Stimulated activated CD4-positive, alpha-beta T cell treated with anti-CD3 and anti-CD28 coated beads, Interleukin-15, amount 100 ng/mL, for 48 hours (primary cell): Measurements from ENCODE around the gene SFR1.

ENCODE experiments used
- DNase-seq, 2 donors: peaks; one replicate each; pipeline ENCODE4 v3.0.0-alpha.2; 2020; ENCODE audit warnings: low read depth in 2 of 2

SFR1 gene

DNA sequence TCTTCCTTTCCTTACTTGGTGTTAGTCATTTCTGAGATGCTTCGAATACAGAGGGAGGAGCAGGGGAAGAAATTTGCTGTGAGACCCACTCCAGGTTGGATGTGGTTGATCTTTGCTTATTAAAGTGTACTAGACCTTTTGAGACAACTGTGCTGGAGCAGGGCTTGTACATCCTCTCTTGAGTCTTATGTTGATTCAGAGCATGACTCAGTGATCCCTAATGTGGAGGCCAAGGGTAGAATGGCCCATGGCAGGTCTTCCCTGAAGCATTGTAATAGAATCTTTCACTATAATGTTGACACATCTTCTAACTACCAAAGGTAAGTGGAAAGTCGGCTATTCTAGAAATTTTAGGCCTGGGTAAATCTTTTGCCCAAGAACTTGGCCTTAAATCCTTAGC, 17.0 kb upstream of the SFR1 start:
- DNase-seq, result no peak

DNA sequence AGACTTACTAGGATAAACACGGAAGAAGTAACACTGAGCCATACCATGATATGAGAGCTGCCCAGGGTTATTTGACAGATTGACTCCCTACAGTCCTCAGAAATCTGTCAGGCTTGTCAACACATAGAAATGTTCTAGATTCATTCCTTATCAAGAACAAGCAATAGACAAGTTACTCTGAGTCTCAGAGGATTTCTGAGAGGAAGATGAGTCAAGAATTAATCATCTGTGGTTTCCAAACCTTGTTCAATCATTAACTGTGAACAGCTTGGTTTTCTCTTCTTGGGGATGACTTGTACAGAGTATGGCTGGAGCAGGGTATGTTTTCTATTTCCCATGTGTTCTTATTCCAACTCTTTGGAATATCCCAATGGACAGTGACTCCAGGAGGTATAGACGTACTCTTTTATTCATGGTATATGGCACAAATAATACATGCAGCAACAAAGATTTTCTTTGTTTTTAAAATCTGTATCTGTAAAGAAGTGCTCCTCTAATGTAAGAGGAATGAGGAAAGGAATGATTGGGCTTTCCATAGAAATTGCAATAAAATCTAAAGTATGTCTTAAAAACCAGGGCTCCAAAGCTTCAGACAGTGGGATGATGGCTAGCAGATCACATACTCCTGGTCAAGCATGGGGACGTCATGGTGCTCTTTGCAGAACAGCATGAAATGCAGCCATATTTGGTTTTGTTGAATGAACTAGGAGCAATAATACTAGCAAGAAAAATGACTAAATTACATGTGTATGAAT, 11.9 kb upstream of the SFR1 start:
- DNase-seq, result no peak

DNA sequence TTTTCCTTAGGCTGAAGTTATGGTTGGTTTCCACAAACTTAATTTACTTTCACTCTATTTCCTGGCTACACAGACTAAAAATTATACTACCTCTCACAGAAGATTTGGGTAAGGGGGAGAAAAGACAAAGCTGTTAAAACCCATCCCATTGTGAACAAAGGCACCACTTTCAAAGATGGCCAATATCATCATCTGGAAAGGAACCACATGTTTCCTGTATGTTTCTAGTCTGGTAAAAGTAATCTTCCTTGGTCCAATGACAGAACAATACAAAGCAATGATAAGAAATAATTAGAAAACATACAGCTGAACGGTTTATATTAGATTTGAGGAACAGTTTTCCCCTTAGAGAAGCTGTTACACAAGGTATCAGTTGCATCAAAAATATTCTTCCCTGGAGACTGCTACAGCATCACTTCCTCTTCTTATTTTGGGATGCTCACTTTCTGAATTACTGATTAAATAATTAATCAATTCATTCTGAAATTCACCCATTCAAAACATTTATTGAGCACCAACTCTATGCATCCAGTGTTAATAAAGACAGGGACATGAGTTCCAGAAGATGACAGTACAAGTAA, 8.5 kb upstream of the SFR1 start:
- DNase-seq, result no peak

DNA sequence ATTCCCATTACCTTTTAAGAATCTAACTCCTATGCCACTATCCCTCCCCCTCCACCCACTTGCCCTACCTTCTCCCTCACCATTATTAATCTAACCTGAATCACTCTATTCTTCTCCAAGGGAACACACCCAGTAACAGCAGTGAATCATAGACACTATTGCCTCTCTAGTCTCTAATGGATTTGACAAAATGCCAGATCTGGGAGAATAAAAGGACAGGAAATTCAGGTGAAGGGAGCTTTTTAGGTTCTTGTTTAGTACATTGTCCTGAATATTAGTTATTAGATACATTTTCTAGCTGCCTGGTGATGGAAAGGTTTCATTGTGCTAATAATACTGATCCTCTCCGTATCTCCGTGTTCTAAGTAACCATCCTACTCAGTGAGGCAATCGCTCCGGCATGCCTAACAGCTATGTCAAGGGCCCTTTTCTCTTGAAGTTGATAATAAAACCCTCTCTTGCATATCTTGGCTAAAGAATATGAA, 4.1 kb upstream of the SFR1 start:
- no peak for DNase-seq

DNA sequence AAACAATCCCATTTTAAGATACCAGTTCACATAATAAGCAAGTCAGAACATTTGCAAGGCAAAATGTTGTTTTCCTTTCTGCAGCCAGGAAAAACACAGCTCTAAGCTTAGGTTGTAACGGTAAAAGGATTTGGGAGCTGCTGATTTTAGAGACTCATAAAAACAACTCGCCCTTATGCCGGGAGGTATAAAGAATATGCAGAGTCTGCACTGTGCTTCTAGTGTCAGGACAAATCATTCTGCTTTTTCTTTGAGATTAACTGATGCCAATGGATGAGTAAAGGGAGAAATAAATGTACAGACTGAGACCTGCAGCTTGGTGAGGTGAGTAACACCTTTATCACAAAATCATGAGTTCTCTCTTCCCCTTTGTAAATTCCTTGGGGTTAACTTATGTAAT, 2.0 kb upstream of the SFR1 start:
- no peak for DNase-seq

DNA sequence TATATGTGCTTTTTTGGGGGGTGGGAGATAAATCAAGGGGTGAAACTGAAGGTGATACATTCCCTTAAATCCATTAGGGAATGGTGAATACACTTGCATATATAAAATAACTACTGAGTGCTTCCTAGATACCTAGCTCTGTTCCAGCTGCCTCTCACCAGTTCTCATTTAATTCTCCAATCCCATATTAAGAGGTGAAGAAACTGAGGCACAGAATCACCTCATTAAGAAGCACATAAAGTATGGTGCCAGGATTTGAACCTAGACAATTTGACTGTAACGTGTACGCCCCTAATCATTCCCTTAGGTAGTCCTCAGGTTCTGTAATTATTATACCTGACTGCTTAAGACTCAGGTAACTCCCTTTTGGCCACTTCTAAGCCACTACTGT, 1.5 kb upstream of the SFR1 start:
- no peak for DNase-seq

DNA sequence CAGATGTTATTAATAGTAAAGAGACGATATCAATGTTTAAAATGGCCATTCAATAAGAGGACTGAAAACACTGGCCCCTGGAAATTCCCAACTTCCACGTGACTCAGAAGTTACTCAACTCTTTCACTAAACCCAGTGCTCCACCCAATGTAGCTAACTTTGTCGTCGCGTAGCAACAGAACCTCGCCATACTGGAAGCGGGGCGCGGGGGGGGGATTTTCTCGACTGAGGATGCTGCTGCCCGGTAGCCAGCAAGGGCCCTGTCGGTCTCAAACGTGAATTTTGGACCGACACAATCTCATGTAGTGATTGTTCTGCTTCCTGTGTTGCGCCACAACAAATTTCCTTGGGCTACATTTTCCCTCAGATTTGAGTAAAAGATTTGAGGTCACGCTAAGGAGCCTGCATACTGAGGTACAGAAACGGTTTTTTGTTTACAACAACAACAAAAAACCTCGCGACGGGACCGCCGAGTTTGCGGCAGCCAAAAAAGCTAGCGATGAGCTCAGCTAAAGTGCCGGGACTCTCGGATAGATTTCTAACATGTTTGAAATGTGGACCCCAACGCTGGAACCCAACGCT, 977 bp upstream of the SFR1 start:
- DNase-seq, result peak; percentile 66 to 67

DNA sequence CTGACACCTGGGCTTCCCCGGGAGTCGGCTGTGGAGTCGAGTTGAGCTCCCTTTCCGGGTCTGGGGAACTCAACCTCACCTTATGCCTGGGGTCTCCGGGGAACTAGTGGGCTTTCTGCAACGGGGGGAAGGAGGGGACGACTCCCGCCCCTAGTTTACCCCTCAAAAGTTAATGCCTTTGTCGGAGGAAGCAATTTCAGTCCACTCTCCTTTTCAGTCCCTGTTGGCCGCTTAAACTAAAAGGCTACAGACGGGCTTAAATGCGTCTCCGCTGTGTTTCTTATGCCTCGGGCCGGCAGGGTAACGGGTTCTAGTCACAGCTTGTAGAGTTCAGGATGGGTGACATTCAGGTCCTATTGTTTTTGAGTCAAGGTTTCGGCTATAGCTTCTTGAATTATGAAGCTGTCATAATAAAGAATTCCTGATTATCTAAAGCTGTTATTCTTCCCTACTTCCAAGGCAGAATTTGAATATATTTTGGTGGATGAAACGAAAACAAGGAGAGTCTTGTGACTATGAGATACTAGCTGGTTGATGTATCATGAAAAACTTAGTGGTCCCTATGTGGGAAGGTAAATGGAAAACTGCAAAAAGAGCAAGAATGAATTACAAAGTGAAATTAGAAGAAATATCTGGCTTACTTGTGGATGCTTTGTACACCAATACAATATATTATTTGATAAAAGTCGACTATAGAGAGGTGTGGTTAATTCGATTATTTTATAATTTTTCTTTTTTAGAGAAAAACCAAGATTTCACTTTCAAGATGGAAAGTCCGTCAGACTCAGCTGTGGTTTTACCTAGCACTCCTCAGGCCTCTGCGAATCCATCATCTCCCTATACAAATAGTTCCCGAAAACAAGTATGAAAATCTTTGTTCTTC, 495 bp downstream of the SFR1 start:
- no peak for DNase-seq

DNA sequence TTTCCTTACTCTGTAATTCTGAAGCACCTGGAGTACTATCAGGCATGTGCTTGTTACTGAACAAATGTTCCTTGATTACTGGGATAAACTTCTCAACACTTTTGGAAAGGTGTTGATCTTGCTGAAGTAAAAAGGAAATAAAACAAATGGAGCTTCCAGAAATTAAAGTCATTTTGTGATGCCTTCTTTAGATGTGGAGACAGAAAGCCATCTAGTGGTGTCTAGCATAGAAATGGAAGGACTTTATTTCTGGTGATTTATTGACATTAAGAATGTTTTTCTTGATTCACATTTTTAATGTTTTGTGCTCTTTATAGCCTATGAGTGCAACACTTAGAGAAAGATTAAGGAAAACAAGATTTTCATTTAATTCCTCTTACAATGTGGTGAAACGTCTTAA, 1.4 kb downstream of the SFR1 start:
- DNase-seq, result no peak

DNA sequence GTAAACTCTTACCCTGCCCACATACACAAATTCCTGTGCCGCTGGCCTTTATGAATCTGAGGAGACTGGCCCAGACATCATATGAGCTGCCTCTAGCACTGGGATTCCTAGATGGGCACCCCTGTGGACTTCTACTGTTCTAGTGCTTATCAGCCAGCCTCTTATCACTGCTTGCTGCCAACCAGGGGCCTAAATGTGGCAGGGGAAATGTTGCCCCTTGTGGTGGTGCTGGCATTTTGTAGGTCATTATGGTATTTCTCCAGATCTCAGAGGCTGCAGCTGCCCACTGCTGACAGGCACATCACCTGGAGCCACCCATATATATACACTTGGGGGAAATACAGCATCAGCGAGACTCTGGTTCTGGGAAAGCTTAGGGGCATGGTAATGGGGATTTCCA, 5.4 kb downstream of the SFR1 start:
- DNase-seq, result no peak

DNA sequence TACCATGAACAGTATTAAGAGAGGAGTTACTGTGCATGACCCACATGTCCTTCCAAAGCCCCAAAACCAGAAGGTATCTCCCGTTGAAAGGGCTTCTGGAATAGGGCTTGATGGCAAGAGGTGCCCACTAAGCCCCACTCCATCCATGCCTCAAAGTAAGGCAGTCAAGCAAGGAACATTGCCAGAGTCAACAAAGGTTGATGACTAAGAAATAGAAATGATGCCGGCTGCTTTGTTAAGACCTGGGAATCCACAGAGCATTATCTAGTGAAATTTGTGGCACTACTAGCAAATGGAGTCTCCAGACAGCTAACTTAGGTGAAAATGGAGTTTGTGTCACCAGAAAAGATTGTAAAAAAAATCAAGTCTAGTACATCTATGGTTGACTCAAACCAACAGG, 6.2 kb downstream of the SFR1 start:
- DNase-seq, result no peak

DNA sequence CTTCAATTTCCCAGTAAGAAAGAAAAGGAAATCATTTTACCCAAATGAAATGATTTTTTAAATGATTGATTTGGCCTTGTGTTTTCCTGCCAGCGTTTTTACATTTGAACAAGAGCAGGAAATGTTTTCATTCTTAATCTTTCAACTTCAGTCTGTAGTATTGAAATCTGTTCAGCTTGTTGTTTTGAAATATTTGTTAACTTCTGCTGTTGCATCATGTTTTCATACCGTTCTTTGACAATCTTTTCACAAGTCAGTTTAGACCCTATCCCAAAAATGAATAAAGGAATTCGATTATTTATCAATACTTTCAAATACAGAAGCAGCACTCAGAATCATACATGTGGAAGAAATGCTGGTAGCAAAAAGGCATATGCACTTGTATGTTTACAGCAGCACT, 8.1 kb downstream of the SFR1 start:
- DNase-seq, result no peak

DNA sequence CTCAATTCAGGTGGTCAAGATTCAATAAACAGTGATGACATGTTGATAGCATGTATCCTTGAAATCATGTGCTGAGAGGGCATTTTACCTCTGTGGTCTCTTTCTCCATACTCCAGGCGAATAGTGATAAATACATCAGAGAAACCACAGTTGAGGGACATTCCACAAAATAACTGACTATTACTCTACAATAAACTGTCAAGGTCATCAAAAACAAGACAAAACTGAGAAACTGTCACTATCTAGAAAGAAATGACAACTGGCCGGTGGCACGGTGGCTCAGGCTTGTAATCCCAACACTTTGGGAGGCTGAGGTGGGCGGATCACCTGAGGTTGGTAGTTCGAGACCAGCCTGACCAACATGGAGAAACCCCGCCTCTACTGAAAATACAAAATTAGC, 16.2 kb downstream of the SFR1 start:
- DNase-seq, result no peak

DNA sequence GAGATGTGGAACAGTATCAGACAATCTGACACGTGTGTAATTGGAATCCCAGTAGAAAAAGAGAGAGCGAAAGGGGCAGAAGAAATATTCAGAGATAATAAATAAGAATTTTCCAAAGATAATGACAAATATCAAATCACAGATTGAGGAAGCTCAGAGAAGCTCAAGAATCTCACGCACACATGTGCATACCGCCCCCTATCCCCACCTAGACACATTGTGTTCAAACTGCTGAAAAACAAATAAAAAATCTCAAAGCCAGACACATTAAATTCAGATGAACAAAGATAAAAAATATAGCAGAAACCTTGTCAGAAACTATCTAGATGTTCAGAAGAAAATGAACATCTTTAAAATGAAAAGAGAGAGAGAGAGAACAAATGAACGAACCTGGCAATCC, 17.2 kb downstream of the SFR1 start:
- DNase-seq, result no peak

DNA sequence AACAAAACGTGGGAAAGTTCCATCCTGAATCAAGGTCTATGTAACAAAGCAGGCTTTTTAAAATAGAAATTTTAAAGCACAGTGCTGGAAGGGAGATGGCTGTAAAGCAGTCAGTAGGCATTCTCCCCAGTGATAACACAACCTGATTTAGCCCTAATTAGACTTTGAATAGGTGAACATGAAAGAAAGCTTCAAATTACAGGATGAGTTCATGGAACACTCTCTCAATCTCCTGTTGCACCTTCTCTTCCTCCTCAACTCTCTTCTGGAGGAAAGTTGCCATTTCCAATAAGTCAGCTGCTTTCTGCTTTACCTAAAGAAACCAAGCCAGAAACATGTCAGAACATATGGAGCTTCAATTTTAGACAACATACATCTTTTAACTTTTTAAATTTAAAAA, 20.1 kb downstream of the SFR1 start:
- DNase-seq, result no peak

DNA sequence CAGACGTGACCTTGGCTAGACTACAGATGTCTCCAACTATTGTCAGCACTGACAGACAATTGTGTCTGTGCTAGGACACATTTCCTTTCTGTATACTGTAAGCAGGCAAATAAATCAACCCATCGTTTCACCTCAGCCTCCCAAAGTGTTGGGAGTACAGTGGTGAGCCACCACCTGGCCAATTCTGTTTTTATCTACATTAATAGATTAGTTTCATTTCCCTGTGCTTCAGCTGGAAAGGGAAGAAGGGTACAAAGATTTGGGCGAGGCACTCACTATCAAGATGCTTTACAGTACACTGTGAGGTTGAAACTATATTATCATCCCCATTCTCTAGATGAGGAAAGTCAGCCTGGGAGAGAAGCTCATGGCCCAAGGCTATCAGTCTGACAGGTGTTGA, 21.9 kb downstream of the SFR1 start:
- no peak for DNase-seq

DNA sequence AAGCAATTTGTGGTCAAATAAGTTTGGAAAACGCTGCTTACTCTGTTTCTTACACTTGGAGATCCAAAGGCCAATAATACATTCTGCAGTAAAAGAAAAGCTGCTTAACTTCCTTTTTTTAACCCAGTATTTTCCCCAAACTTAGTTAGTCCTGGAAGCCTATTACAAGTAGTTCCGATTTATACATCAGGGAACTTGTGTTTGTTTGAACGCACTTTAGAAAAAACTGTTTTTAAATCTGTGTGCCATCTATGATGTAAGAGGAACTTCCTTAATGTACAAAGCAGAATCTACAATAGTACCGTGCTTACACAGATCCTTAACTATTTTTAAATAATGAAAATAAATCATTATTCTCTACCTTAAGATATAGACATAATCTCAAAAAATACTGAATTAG, 23.0 kb downstream of the SFR1 start:
- no peak for DNase-seq

DNA sequence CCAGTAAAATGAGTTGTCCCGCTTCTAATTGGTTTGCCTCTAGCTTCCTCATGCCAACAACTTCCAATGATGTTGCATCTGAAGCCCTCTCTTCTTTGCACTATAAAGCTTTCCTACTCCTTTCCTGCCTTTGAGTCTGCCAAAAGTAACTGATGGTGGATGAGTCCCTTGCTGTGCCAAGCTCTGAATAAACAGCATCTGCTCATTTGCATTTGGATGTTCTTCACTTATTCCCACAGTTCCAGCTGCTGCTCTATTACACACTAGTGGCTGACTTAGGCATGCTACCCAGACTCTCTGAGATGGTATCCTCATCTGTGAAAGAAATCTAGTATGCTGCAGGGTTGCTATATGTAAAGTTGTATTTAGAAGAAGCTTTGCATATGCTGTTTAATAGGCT, 24.9 kb downstream of the SFR1 start:
- DNase-seq, result no peak

DNA sequence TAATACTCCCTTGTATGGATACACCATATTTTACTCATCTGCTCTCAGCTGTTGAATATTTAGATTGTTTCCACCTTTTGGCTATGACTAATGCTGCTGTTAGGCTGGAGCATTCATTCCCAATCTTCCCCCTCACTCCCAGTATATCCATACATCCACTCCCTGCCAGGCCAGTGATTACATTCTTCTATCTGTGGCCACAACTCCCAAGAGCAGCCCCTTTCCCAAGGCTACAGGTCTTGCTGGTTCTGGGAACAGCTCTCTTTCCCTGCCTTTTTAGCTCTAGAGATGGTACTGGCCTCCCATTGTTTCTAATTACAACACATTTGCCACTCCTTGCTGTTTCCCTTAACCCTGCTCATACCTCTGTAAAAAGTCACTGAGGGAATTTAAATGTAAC, 28.2 kb downstream of the SFR1 start:
- DNase-seq, result no peak

DNA sequence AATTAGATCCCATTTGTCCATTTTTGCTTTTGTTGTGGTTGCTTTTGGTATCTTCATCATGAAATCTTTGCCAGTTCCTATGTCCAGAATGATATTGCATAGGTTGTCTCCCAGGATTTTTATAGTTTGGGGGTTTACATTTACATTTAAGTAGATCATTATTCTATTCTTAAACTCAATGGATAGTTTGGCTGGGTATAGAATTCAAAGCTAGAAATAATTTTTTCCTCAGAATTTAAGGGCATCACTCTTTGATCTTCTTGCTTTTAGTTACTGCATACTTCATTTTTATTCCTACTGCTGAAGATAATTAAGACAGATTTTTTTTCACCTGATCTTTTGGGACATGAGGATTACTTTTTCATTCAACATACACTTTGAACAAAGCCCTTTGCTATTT, 29.8 kb downstream of the SFR1 start:
- no peak for DNase-seq

DNA sequence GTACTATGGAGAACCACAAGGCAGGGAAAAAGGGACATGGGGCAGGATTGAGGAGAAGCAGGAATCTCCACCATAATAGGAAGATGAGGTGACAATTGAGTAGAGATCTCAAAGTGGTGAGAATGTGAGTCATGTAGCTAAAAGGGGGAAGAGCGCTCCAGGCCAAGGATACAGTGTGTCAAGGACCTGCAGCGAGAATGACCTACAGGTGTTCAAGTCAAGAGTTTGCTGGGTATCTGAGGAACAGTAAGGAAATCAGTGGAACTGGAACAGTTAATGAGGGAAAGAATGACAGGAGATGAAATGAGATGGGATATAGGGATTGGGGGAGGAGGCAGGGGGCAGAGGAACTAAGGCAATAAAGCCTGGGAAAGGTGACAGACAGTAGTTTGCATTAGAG, 33.6 kb downstream of the SFR1 start:
- no peak for DNase-seq

DNA sequence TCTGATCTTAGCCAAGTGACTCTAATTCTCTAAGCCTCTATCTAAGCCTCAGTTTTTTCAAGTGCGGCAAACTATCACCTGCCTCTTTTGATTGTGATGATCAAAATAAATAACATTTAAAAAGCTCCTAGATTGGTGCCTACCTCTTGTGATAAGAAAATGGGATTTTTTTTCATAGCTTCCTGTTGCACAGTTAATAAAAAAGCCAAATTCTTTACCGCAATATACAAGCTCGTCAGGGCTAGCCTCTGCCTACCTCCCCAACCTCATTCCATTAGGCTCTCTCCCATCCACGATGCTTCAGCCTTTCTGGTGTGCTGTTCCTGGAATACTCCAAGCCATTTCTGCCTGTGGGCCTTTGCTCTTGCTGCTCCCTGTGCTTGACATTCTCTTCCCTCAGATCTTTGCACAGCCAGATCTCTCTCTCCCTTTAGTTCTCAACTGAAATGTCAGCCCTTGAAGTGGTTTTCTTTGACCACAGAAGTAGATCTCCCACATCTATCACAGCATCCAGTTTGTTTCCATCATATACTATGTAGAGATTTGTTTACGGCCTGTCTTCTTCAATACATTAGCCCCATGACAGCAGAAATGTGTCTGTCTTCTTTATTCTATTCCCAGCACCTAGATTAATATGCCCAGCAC, 48.8 kb downstream of the SFR1 start:
- DNase-seq, result no peak
